Measurements from ENCODE around the gene SIRPA. TPM values are rescaled to one million over a fixed set of nuclear protein-coding genes. Genes with fewer than 3 reads are reported as not detected.

Gene SIRPA
- total and polyA plus RNA-seq, 2 experiments from 2014 or later = 16.0 to 18.6 TPM

DNA sequence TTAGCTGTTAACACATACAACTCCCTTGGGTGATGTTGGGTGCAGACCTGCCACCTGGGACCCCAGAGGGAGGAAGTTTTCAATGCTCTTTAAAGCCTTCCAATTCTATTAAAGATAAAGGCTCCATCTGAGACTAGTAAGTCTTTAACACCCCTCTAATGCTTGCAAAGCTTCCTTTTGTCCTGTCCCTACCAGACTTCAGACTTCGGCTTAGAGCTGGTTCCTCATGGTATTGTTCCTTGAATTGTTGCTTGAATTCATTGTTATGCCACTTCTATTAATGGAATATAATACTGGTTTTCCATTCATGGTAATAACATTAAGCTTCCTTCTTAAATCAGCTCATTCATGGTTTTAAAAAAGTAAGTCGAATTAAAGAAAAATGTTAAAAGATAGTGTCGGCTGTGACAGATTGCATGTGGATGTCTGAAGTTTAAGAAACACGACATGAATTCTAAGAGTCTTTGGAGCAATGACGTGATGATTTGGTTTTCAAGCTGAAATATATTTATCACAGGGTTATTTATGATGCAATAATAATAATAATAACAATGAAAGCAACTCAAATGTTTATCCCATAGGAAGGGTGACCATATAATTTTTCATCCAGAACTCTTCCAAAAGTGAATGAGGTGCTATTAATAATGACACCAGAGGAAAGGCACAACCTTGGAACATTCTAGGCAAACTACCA, 76.8 kb downstream of the SIRPA start:
- no peak overlapping the region for H2AFZ ChIP-seq
- H3K4me2 ChIP-seq = no peak overlapping the region
- H3K27me3 ChIP-seq = peaks cover 29% of the 10 kb centered on the region

DNA sequence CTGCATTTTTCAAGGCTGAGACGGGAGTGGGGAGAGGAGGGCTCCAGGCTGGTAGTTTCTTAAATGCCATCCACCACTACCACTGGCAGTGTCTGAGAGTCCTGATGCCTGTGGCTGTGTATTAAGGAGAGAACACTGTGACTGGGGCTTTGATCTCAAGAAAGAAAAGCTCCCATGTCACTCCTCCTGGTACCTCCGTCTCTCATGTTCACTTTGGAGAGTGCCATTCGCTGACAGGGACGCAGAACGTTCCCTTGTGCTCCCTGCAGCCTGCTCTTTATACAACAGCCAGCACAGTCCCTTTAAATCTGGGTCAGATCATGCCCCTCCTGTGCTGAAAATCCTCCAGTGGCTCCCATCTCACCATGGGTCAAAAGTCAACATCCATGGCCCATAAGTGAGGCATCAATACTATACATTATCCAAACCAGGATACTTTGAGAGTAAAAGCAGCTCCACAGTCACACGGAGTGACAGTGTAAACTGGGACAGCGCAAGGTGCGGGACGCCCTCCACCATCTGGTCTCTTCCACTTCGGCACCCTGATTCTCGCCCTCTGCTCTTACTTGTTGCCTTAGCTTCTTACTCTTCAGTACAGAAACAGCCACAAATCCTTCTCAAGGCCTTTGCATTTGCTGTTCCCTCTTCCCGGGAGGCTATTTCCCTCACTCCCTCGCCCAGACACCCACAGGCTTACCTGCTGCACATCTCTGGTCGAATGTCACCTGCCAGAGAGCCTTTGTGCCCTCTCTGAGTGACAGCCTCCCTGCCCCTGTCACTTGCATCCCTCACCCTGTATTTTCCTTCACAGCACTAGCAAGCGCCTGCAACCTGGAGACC, 78.6 kb downstream of the SIRPA start:
- Histone ChIP-seq H2AFZ (no peak overlapping the region), H3K27ac (no peak overlapping the region), H3K36me3 (replicated peaks; ENCODE audit: insufficient read depth, low read depth) (no peaks in the 10 kb centered on the region), H3K4me3 (no peak overlapping the region), H3K79me2 (no peaks in the 10 kb centered on the region), H3K4me2 (no peak overlapping the region), H3K4me1 (ENCODE audit: insufficient read depth) (no peaks in the 10 kb centered on the region), H3K27me3 (peaks cover 45% of the 10 kb centered on the region), H3K9me2 (replicated peaks; ENCODE audit: insufficient read depth) (no peaks in the 10 kb centered on the region), H3K9me3 (ENCODE audit: low read depth) (no peaks in the 10 kb centered on the region), H4K20me1 (ENCODE audit: insufficient read depth, poor library complexity, severe bottlenecking) (no peaks in the 10 kb centered on the region)
- no peak for DNase-seq (ENCODE audit: low spot score)
- 82% methylated on average over 15 of the region's 15 CpGs for WGBS (ENCODE audit: low lambda C conversion rate, missing lambda C conversion rate)
- TF ChIP-seq EZH2phosphoT487 (IDR thresholded peaks at IDR 0.05; ENCODE audit: low read depth, severe bottlenecking, unreplicated experiment) = no peak
- no peak for TF ChIP-seq EZH2 (IDR thresholded peaks at IDR 0.05; ENCODE audit: borderline replicate concordance)

More for the DNA sequence above, 76.8 kb downstream of the SIRPA start:
- Histone ChIP-seq H3K4me3 (no peak overlapping the region), H4K20me1 (ENCODE audit: insufficient read depth, poor library complexity, severe bottlenecking) (no peaks in the 10 kb centered on the region), H3K27ac (no peak overlapping the region), H3K9me3 (ENCODE audit: low read depth) (no peaks in the 10 kb centered on the region), H3K4me1 (ENCODE audit: insufficient read depth) (no peaks in the 10 kb centered on the region), H3K36me3 (replicated peaks; ENCODE audit: insufficient read depth, low read depth) (no peaks in the 10 kb centered on the region), H3K9me2 (replicated peaks; ENCODE audit: insufficient read depth) (no peaks in the 10 kb centered on the region), H3K79me2 (no peaks in the 10 kb centered on the region)
- WGBS (ENCODE audit: low lambda C conversion rate, missing lambda C conversion rate) = 80% methylated on average over 5 of the region's 5 CpGs
- no peak for DNase-seq (ENCODE audit: low spot score)
- TF ChIP-seq, protein P1, sequence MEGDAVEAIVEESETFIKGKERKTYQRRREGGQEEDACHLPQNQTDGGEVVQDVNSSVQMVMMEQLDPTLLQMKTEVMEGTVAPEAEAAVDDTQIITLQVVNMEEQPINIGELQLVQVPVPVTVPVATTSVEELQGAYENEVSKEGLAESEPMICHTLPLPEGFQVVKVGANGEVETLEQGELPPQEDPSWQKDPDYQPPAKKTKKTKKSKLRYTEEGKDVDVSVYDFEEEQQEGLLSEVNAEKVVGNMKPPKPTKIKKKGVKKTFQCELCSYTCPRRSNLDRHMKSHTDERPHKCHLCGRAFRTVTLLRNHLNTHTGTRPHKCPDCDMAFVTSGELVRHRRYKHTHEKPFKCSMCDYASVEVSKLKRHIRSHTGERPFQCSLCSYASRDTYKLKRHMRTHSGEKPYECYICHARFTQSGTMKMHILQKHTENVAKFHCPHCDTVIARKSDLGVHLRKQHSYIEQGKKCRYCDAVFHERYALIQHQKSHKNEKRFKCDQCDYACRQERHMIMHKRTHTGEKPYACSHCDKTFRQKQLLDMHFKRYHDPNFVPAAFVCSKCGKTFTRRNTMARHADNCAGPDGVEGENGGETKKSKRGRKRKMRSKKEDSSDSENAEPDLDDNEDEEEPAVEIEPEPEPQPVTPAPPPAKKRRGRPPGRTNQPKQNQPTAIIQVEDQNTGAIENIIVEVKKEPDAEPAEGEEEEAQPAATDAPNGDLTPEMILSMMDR (IDR thresholded peaks at IDR 0.05; ENCODE audit: poor library complexity) = no peak
- TF ChIP-seq EZH2phosphoT487 (IDR thresholded peaks at IDR 0.05; ENCODE audit: low read depth, severe bottlenecking, unreplicated experiment) = no peak
- TF ChIP-seq EZH2 (IDR thresholded peaks at IDR 0.05; ENCODE audit: borderline replicate concordance) = no peak

DNA sequence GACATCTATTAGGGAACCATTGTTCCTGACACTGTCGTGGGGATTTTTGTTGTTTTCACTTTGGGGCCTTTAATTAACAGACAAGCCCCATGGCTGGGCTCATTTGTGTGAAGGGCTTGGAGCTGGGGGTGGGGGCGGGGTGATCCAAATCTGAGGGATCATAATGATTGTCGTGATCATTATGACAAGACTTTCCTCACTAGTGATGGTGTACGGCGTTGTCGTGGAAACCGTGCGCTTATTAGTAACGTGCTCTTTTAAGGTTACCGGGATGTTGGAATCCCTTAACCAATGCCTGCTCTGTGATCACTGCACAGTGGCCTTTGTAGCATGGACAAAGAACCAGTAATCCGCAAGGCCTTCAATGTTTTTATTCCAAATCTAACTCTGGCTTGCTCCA, 80.1 kb downstream of the SIRPA start:
- Histone ChIP-seq H3K36me3 (replicated peaks; ENCODE audit: insufficient read depth, low read depth) (no peaks in the 10 kb centered on the region), H3K79me2 (no peaks in the 10 kb centered on the region), H3K4me2 (no peak overlapping the region), H3K4me1 (ENCODE audit: insufficient read depth) (no peaks in the 10 kb centered on the region), H3K27me3 (peaks cover 52% of the 10 kb centered on the region), H3K9me3 (ENCODE audit: low read depth) (no peaks in the 10 kb centered on the region), H3K4me3 (no peak overlapping the region), H4K20me1 (ENCODE audit: insufficient read depth, poor library complexity, severe bottlenecking) (no peaks in the 10 kb centered on the region), H2AFZ (no peak overlapping the region), H3K27ac (no peak overlapping the region), H3K9me2 (replicated peaks; ENCODE audit: insufficient read depth) (no peaks in the 10 kb centered on the region)
- WGBS (ENCODE audit: low lambda C conversion rate, missing lambda C conversion rate) = 94% methylated on average over 11 of the region's 11 CpGs
- DNase-seq (ENCODE audit: low spot score) = no peak
- TF ChIP-seq, protein P1 (IDR thresholded peaks at IDR 0.05; ENCODE audit: poor library complexity) = no peak
- no peak for TF ChIP-seq EZH2phosphoT487 (IDR thresholded peaks at IDR 0.05; ENCODE audit: low read depth, severe bottlenecking, unreplicated experiment)
- TF ChIP-seq EZH2 (IDR thresholded peaks at IDR 0.05; ENCODE audit: borderline replicate concordance) = no peak
